Measurements from ENCODE around the gene SNX14. TPM values are rescaled to one million over a fixed set of nuclear protein-coding genes. Genes with fewer than 3 reads are reported as not detected.
"Not testable (repeated sequence)": the region's sequence is repeated elsewhere in the genome, so short reads cannot be mapped to it uniquely, and the experiment has no call there.

The SNX14 gene
- total and polyA plus RNA-seq, 5 donors from 2014 or later = 46.1 to 63.2 (median 51.8) TPM

GRCh38 chr6:85632164-85632942, 38.7 kb upstream of the SNX14 start:
- Mint-ChIP-seq H3K9me3 (no peaks in the 10 kb centered on the region), H3K27ac (peak overlapping the region in 1 of 3 donors; percentile 15), H3K27me3 (no peaks in the 10 kb centered on the region), H3K36me3 (peaks cover 44% of the 10 kb centered on the region), H3K4me1 (peaks cover 35 to 66% (median 53%) of the 10 kb centered on the region in 4 donors), H3K4me3 (no peak overlapping the region)
- no peaks in the 10 kb centered on the region for H3K9me3 ChIP-seq (ENCODE audit: control insufficient read depth in 2 of 2, low read length in 2 of 2)
- ATAC-seq (ENCODE audit: low read depth in 2 of 2) (no peak), DNase-seq (no peak)
- H3K4me3 ChIP-seq (ENCODE audit: low read depth, low read length) = no peak overlapping the region
- peaks cover 12% of the 10 kb centered on the region for H3K4me1 ChIP-seq (ENCODE audit: control insufficient read depth, insufficient read depth, low read length, poor library complexity, severe bottlenecking)
- no peak overlapping the region for H3K27ac ChIP-seq (ENCODE audit: insufficient read depth, low read length, poor library complexity, severe bottlenecking)
- H3K36me3 ChIP-seq (ENCODE audit: control insufficient read depth, insufficient read depth, low read length) = peaks cover 84% of the 10 kb centered on the region
- H3K27me3 ChIP-seq (ENCODE audit: control insufficient read depth, insufficient read depth, low read length) = no peaks in the 10 kb centered on the region

- H3K27me3 Mint-ChIP-seq; DNase-seq; H3K4me3 Mint-ChIP-seq; H3K27me3 ChIP-seq (ENCODE audit: control insufficient read depth, insufficient read depth, low read length); H3K27ac Mint-ChIP-seq; ATAC-seq (ENCODE audit: low read depth in 2 of 2); H3K4me3 ChIP-seq (ENCODE audit: low read depth, low read length); H3K9me3 ChIP-seq (ENCODE audit: control insufficient read depth in 2 of 2, low read length in 2 of 2); H3K27ac ChIP-seq (ENCODE audit: insufficient read depth, low read length, poor library complexity, severe bottlenecking); H3K9me3 Mint-ChIP-seq: not testable (repeated sequence)
- H3K36me3 Mint-ChIP-seq = peaks cover 34% of the 10 kb centered on the region
- peaks cover 31 to 69% (median 51%) of the 10 kb centered on the region in 4 donors for H3K4me1 Mint-ChIP-seq
- Histone ChIP-seq H3K36me3 (ENCODE audit: control insufficient read depth, insufficient read depth, low read length) (peaks cover 81% of the 10 kb centered on the region), H3K4me1 (ENCODE audit: control insufficient read depth, insufficient read depth, low read length, poor library complexity, severe bottlenecking) (peaks cover 13% of the 10 kb centered on the region)
These were observed 37.5 kb upstream of the SNX14 start for GRCh38 chr6:85631117-85631516.

GRCh38 chr6:85628353-85628752, 34.7 kb upstream of the SNX14 start:
- Histone ChIP-seq H3K4me3 (ENCODE audit: low read depth, low read length) (no peak overlapping the region), H3K36me3 (ENCODE audit: control insufficient read depth, insufficient read depth, low read length) (peaks cover 67% of the 10 kb centered on the region), H3K9me3 (ENCODE audit: control insufficient read depth in 2 of 2, low read length in 2 of 2) (no peaks in the 10 kb centered on the region), H3K27ac (ENCODE audit: insufficient read depth, low read length, poor library complexity, severe bottlenecking) (no peak overlapping the region), H3K4me1 (ENCODE audit: control insufficient read depth, insufficient read depth, low read length, poor library complexity, severe bottlenecking) (peaks cover 18% of the 10 kb centered on the region), H3K27me3 (ENCODE audit: control insufficient read depth, insufficient read depth, low read length) (no peaks in the 10 kb centered on the region)
- peaks cover 48 to 84% (median 63%) of the 10 kb centered on the region in 4 donors for H3K4me1 Mint-ChIP-seq
- no peaks in the 10 kb centered on the region for H3K27me3 Mint-ChIP-seq
- H3K27ac Mint-ChIP-seq = peak overlapping the region in 2 of 3 donors; percentile 2 to 26
- ATAC-seq (ENCODE audit: low read depth in 2 of 2) (no peak), DNase-seq (no peak)
- peaks cover 34% of the 10 kb centered on the region for H3K36me3 Mint-ChIP-seq
- peak overlapping the region in 1 of 4 donors; percentile 58 for H3K4me3 Mint-ChIP-seq
- H3K9me3 Mint-ChIP-seq = no peaks in the 10 kb centered on the region

- DNase-seq (no peak), ATAC-seq (ENCODE audit: low read depth in 2 of 2) (no peak)
- Mint-ChIP-seq H3K4me1 (peaks cover 28 to 42% (median 38%) of the 10 kb centered on the region in 4 donors), H3K27ac (peak overlapping the region in 1 of 3 donors; percentile 33), H3K4me3 (peak overlapping the region in 1 of 4 donors; percentile 47), H3K36me3 (peaks cover 53% of the 10 kb centered on the region), H3K9me3 (peaks cover 0 to 2% (median 0%) of the 10 kb centered on the region in 7 donors), H3K27me3 (no peaks in the 10 kb centered on the region)
- H3K9me3 ChIP-seq (ENCODE audit: control insufficient read depth in 2 of 2, low read length in 2 of 2) = no peaks in the 10 kb centered on the region
- H3K4me3 ChIP-seq (ENCODE audit: low read depth, low read length) = no peak overlapping the region
- peaks cover 80% of the 10 kb centered on the region for H3K36me3 ChIP-seq (ENCODE audit: control insufficient read depth, insufficient read depth, low read length)
- peaks cover under 1% of the 10 kb centered on the region for H3K4me1 ChIP-seq (ENCODE audit: control insufficient read depth, insufficient read depth, low read length, poor library complexity, severe bottlenecking)
- H3K27ac ChIP-seq (ENCODE audit: insufficient read depth, low read length, poor library complexity, severe bottlenecking) = no peak overlapping the region
- no peaks in the 10 kb centered on the region for H3K27me3 ChIP-seq (ENCODE audit: control insufficient read depth, insufficient read depth, low read length)
These were observed 26.6 kb upstream of the SNX14 start for GRCh38 chr6:85620308-85620707.

- ATAC-seq (ENCODE audit: low read depth in 2 of 2) = no peak
- Histone ChIP-seq H3K27ac (ENCODE audit: insufficient read depth, low read length, poor library complexity, severe bottlenecking) (no peak overlapping the region), H3K9me3 (ENCODE audit: control insufficient read depth in 2 of 2, low read length in 2 of 2) (no peaks in the 10 kb centered on the region), H3K27me3 (ENCODE audit: control insufficient read depth, insufficient read depth, low read length) (no peaks in the 10 kb centered on the region), H3K4me3 (ENCODE audit: low read depth, low read length) (no peak overlapping the region), H3K36me3 (ENCODE audit: control insufficient read depth, insufficient read depth, low read length) (peaks cover 90% of the 10 kb centered on the region), H3K4me1 (ENCODE audit: control insufficient read depth, insufficient read depth, low read length, poor library complexity, severe bottlenecking) (no peaks in the 10 kb centered on the region)
- Mint-ChIP-seq H3K9me3 (no peaks in the 10 kb centered on the region), H3K4me1 (peaks cover 15 to 37% (median 17%) of the 10 kb centered on the region in 4 donors), H3K27ac (peak overlapping the region in 2 of 3 donors; percentile 81 to 93), H3K4me3 (peak overlapping the region in 1 of 4 donors; percentile 24), H3K36me3 (peaks cover 42% of the 10 kb centered on the region), H3K27me3 (no peaks in the 10 kb centered on the region)
- no peak for DNase-seq
These were observed 21.1 kb upstream of the SNX14 start for GRCh38 chr6:85614780-85615179.

- no peaks in the 10 kb centered on the region for H3K9me3 Mint-ChIP-seq
- DNase-seq = no peak
- ATAC-seq (ENCODE audit: low read depth in 2 of 2) = no peak
These were observed 19.2 kb upstream of the SNX14 start for GRCh38 chr6:85612690-85613474.

GRCh38 chr6:85610182-85610895, 16.7 kb upstream of the SNX14 start:
- H3K27ac ChIP-seq (ENCODE audit: insufficient read depth, low read length, poor library complexity, severe bottlenecking) = no peak overlapping the region
- Mint-ChIP-seq H3K27me3 (no peaks in the 10 kb centered on the region), H3K36me3 (peaks cover 23% of the 10 kb centered on the region), H3K9me3 (no peaks in the 10 kb centered on the region), H3K4me1 (peaks cover 14 to 28% (median 21%) of the 10 kb centered on the region in 4 donors), H3K4me3 (no peak overlapping the region), H3K27ac (peak overlapping the region in 1 of 3 donors; percentile 26)
- no peaks in the 10 kb centered on the region for H3K4me1 ChIP-seq (ENCODE audit: control insufficient read depth, insufficient read depth, low read length, poor library complexity, severe bottlenecking)
- no peaks in the 10 kb centered on the region for H3K27me3 ChIP-seq (ENCODE audit: control insufficient read depth, insufficient read depth, low read length)
- no peaks in the 10 kb centered on the region for H3K9me3 ChIP-seq (ENCODE audit: control insufficient read depth in 2 of 2, low read length in 2 of 2)
- ATAC-seq (ENCODE audit: low read depth in 2 of 2) (no peak), DNase-seq (no peak)
- peaks cover 54% of the 10 kb centered on the region for H3K36me3 ChIP-seq (ENCODE audit: control insufficient read depth, insufficient read depth, low read length)
- no peak overlapping the region for H3K4me3 ChIP-seq (ENCODE audit: low read depth, low read length)

More at GRCh38 chr6:85612690-85613474, 19.2 kb upstream of the SNX14 start:
- H3K4me3 ChIP-seq (ENCODE audit: low read depth, low read length) = no peak overlapping the region
- H3K27me3 ChIP-seq (ENCODE audit: control insufficient read depth, insufficient read depth, low read length) = no peaks in the 10 kb centered on the region
- peaks cover 76% of the 10 kb centered on the region for H3K36me3 ChIP-seq (ENCODE audit: control insufficient read depth, insufficient read depth, low read length)
- Mint-ChIP-seq H3K4me1 (peaks cover 13 to 33% (median 16%) of the 10 kb centered on the region in 4 donors), H3K27ac (no peak overlapping the region), H3K4me3 (no peak overlapping the region), H3K27me3 (no peaks in the 10 kb centered on the region), H3K36me3 (peaks cover 36% of the 10 kb centered on the region)
- H3K27ac ChIP-seq (ENCODE audit: insufficient read depth, low read length, poor library complexity, severe bottlenecking) = no peak overlapping the region
- no peaks in the 10 kb centered on the region for H3K9me3 ChIP-seq (ENCODE audit: control insufficient read depth in 2 of 2, low read length in 2 of 2)
- H3K4me1 ChIP-seq (ENCODE audit: control insufficient read depth, insufficient read depth, low read length, poor library complexity, severe bottlenecking) = no peaks in the 10 kb centered on the region

Data from CD4-positive, CD25-positive, alpha-beta regulatory T cell (primary cell).